GM19035 (cell line): ENCODE data around the gene ENGASE.

Source experiments
- ATAC-seq: cut with Tn5 transposase; IDR thresholded peaks from one replicate; pipeline ENCODE4 v1.9.1; 2021; ENCODE audit not compliant: unreplicated experiment

ENGASE gene

GRCh38 chr17:79091226-79091670 is 16.6 kb downstream of the ENGASE start:
- ATAC-seq = no peak

- ATAC-seq = no peak
Observed at GRCh38 chr17:79092567-79092966, 17.9 kb downstream of the ENGASE start.

- ATAC-seq = no peak
Observed at GRCh38 chr17:79093270-79093669, 18.6 kb downstream of the ENGASE start.

- ATAC-seq = no peak
Observed at GRCh38 chr17:79094261-79094660, 19.6 kb downstream of the ENGASE start.

- ATAC-seq = no peak
Observed at GRCh38 chr17:79095345-79096055, 20.9 kb downstream of the ENGASE start.

- ATAC-seq = no peak
Observed at GRCh38 chr17:79096477-79096876, 21.9 kb downstream of the ENGASE start.

GRCh38 chr17:79097226-79098055 is 22.8 kb downstream of the ENGASE start:
- ATAC-seq = no peak

- no peak for ATAC-seq
Observed at GRCh38 chr17:79098282-79098867, 23.8 kb downstream of the ENGASE start.

- ATAC-seq = no peak
Observed at GRCh38 chr17:79100405-79100804, 25.8 kb downstream of the ENGASE start.

GRCh38 chr17:79101111-79101673 is 26.6 kb downstream of the ENGASE start:
- no peak for ATAC-seq

- ATAC-seq = no peak
Observed at GRCh38 chr17:79102214-79102613, 27.6 kb downstream of the ENGASE start.

- ATAC-seq = no peak
Observed at GRCh38 chr17:79104898-79105600, 30.4 kb downstream of the ENGASE start.

GRCh38 chr17:79105937-79106336 is 31.3 kb downstream of the ENGASE start:
- ATAC-seq = no peak

GRCh38 chr17:79106958-79107357 is 32.3 kb downstream of the ENGASE start:
- no peak for ATAC-seq

GRCh38 chr17:79107499-79108231 is 33.0 kb downstream of the ENGASE start:
- ATAC-seq = no peak

GRCh38 chr17:79108232-79108850 is 33.7 kb downstream of the ENGASE start:
- no peak for ATAC-seq

- ATAC-seq = no peak
Observed at GRCh38 chr17:79108870-79109269, 34.2 kb downstream of the ENGASE start.

GRCh38 chr17:79109584-79109983 is 35.0 kb downstream of the ENGASE start:
- no peak for ATAC-seq

- no peak for ATAC-seq
Observed at GRCh38 chr17:79111097-79111496, 36.5 kb downstream of the ENGASE start.

GRCh38 chr17:79112471-79112870 is 37.8 kb downstream of the ENGASE start:
- no peak for ATAC-seq
